Muscle of back (tissue), 11 donors: ENCODE results near the gene KLHL29. TPM values are rescaled to one million over a fixed set of nuclear protein-coding genes. Genes with fewer than 3 reads are reported as not detected.

Experiments
- DNase-seq, 3 donors: peaks; one replicate each; pipeline versions ENCODE4 v3.0.0 to v3.0.0-alpha.2; 2013
- polyA plus RNA-seq, 10 donors: library from polyadenylated mRNA; unstranded; fragments of 120-200 nt; gene quantifications; one replicate each; pipeline ENCODE4 v1.2.1, GENCODE V29; 2013; ENCODE audit not compliant: insufficient read length in 10 of 10

The KLHL29 gene
- polyA plus RNA-seq, 10 donors, result 5.6 to 10.3 (median 7.6) TPM

DNA sequence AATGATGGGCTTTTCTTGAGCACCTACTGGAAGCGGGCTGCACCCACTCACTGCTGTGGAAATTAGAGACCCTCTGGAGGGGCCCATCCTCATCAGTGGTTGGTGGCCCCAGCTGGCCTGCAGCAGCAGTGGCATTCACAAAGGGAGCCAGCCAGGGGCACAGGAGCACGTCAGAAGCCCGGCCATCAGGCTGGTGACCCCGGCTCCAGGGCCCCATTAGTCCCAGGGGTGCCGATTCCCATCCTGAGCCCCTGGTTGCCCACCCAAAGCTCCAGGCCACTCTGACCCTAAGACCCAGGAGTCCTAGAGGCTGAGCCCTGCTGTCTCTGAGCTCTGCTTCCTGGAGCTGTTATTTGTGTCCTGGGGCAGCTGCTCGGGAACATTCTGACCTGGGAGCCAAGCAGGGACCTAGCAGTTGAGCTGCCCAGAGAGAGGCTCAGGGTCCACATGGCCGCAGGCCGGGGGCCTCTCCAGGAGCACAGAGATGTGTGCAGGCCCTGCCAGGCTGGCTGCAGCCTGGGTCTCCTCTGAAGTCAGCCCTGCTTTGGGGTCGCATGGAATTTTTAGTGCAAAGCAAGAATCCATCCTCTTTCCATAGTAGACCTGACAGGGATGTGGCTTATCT, 207.2 kb downstream of the KLHL29 start:
- DNase-seq, result no peak

DNA sequence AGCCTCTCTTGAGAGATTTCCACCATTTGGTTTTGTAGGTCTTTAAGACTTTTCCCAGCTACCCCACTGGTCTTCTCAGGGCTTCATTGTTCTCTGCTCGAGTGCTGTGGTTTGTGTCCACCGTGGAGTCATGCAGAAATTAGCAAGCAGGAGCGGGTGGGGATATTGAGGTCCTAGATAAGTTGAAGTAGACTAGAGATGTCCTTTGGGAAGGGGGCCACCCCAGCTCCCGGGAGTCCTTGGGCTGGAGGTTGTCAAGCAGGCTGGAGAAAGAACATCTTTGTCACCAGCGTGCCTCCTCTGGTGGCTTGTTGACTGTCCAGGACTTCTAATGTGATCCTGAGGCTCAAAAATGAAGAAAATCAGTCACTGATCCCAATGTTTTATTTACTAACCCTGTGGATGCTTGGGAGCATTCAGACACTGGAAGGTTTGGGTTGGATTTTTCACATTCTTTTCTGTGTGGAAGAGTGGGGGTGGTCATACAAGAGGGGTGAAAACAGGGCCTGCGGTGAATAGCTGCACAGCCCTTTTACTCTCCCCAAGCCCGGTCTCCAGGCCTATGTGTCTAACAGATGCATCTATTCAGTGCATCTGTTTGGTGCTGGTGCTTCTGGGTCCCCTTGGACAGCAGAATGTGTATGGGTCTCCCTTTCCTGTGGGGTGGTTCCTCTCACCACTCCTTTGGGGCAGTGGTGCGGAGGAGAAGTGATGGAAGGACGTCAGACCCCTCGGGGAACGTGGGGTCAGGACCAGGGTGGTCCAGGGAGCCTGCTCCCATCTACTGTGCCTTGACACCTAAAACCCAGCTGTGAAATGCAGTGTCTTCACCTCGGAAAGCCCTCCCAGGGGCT, 208.1 kb downstream of the KLHL29 start:
- no peak for DNase-seq

GRCh38 chr2:23593752-23594459, 208.9 kb downstream of the KLHL29 start:
- DNase-seq, result no peak

GRCh38 chr2:23594460-23594825, 209.5 kb downstream of the KLHL29 start:
- DNase-seq, result no peak

GRCh38 chr2:23595021-23595420, 210.0 kb downstream of the KLHL29 start:
- no peak for DNase-seq

- peak in 2 of 3 donors; percentile 61 to 72 for DNase-seq
Measured at GRCh38 chr2:23595601-23596251, 210.7 kb downstream of the KLHL29 start.

GRCh38 chr2:23596316-23596885, 211.4 kb downstream of the KLHL29 start:
- DNase-seq, result no peak

- DNase-seq, result no peak
Measured at GRCh38 chr2:23597687-23598086, 212.7 kb downstream of the KLHL29 start.

DNA sequence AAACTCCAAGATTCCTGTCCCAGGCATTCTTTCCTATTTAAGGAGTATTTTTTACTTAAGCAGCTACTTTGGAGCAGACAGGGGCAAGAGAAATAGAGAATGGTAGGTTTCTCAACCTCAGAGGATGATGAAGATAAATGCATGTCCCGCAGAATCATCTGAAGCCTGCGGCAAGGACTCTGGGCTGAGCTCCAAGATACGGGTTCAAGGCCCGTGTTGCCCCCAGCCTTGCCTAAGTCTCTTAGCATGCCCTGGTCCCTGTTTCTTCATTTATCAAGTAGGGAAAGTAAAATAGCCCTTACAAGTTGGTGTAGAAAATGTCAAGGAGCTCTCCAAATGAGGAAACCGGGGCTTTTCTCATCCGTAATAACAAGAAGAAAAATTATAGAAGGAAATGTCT, 214.0 kb downstream of the KLHL29 start:
- DNase-seq, result no peak

- DNase-seq, result no peak
Measured at GRCh38 chr2:23599667-23600066, 214.7 kb downstream of the KLHL29 start.

- DNase-seq, result no peak
Measured at GRCh38 chr2:23600346-23600745, 215.4 kb downstream of the KLHL29 start.

- no peak for DNase-seq
Measured at GRCh38 chr2:23601301-23601965, 216.5 kb downstream of the KLHL29 start.

DNA sequence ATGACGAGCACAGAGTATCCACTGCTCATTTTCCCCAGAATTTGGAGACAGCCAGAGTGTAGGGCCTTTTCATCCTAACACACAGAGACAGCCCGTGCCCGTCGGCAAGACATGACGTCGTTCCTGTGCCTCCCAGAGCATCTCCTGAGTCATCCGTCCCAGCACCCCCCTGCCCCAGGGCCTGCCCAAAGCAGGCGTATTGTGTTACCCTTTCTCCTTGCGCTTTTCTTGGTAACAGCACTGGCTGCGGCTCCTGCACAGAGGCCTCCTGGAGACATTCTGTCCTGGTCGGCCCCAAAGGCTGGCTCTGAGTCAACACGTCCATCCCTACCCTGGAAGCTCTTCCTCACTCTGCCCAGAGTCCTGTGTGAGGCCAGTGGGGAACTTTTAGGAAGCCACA, 217.1 kb downstream of the KLHL29 start:
- DNase-seq, result peak in 2 of 3 donors; percentile 63 to 67

DNA sequence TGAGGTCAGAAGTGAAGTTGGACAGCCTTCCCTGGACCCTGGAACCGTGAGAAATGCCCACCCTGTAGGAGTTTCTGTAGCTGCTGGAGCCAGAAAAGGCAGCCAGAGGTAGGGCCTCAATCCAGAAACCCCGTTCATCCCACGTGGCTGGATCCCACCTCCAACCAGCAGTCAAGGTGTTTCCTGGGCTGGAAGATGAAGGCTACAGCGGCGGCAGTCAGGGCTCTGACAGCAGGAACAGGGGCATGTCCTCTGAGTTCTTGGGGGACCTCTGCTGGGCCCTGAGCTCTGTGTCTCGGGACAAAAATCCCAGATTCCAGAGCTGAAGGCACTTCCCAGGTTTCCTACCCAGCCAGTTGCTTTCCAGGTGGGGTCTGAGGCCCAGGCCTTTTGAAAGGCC, 218.2 kb downstream of the KLHL29 start:
- DNase-seq, result no peak

DNA sequence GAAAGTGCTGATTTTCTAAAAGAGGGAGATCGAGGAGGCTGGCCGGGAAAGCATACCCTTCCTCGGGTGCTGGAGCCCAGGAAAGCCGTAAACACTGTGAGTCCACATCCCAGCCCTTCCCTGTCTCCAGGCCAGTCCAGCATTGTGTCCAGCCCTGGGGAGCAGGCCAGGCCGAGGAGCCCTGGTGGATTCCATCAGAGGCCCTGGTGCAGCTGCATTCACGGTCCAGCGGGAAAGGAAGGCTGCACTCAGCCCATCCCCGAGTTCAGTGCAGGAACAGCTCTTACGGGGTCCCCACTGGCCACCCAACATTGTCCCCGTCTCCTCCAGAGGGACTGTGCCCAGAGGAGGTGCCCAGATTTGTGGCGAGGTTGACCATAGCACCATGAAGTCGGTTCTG, 218.6 kb downstream of the KLHL29 start:
- DNase-seq, result no peak

- no peak for DNase-seq
Measured at GRCh38 chr2:23604731-23605130, 219.8 kb downstream of the KLHL29 start.

DNA sequence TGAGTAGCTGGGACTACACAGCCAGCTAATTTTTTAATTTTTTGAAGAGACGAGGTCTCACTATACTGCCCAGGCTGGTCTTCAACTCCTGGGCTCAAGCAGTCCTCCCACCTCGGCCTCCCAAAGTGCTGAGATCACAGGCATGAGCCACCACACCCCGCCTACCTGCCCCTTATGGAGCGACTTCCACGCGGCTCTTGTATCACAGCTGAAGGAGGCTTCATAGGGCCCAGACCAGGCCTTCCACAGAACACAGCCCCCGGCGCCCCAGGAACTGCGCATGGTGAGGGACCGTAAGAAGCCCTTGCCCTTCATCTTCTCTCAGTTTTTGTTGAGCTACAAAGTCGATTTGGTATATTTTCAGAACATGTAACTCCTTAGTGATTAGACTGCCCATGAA, 220.3 kb downstream of the KLHL29 start:
- DNase-seq, result no peak

GRCh38 chr2:23606196-23606595, 221.2 kb downstream of the KLHL29 start:
- DNase-seq, result no peak

DNA sequence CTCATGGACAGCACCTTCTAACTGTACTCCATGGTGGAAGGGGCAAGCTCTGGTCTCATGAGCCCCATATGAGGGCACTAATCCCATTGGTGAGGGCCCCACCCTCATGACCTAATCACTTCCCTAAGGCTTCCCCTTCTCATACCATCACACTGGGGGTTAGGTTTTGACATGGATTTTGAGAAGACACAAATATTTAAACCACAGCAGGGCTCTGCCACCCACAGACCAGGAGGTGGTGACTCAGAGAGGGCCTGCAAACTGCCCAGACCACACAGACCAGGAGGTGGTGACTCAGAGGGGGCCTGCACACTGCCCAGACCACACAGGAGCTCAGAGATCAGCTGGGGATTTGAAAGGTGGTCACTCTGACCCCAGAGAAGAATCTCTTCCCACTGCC, 222.0 kb downstream of the KLHL29 start:
- no peak for DNase-seq

DNA sequence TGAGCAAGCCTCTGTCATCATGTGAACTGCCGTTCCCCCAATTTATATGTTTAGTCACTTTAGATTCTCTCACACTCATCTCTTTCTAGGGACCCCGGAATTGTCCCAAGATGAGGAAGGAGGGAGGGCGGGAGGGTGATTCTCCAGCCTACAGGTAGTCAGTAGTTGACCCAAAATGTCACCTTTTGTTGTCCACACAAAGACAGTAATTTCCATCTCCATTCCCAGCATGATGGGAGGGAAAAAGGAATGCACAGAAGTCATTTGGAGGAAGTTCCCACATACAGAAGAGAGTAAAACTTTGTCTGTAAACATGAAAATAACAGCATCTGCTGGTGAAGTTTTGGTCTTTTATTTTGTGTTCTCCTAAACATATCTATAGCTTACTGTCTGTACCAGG, 222.9 kb downstream of the KLHL29 start:
- no peak for DNase-seq

DNA sequence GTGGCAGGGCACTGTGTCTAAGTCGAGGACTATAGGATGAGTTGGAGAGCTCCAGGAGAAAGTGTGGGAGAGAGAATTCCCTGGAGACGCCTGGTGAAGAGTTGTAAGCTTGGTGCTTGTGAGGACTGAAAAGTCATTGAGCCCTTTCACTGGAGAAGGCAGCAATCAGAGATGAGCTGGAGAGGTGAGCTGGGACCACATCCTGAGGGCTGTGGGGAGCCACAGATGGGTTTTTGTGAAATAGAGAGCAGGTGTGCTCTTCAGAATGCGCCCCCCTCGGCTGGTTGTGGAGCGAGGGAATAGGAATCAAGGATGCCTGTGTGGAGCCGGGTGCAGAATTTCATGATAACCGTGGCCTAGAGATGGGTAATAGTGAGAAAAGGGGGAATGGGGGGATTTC, 224.3 kb downstream of the KLHL29 start:
- no peak for DNase-seq
